Stimulated activated CD4-positive, alpha-beta T cell treated with anti-CD3 and anti-CD28 coated beads, Interleukin-12 subunit alpha, Interleukin-12 subunit beta, amount 100 ng/mL, for 4 hours (primary cell): ENCODE results near the gene FKBP15.
"Not testable (repeated sequence)": the region's sequence is repeated elsewhere in the genome, so short reads cannot be mapped to it uniquely, and the experiment has no call there.

Experiments
- DNase-seq: peaks from one replicate; pipeline ENCODE4 v3.0.0-alpha.2; 2020

The FKBP15 gene

DNA sequence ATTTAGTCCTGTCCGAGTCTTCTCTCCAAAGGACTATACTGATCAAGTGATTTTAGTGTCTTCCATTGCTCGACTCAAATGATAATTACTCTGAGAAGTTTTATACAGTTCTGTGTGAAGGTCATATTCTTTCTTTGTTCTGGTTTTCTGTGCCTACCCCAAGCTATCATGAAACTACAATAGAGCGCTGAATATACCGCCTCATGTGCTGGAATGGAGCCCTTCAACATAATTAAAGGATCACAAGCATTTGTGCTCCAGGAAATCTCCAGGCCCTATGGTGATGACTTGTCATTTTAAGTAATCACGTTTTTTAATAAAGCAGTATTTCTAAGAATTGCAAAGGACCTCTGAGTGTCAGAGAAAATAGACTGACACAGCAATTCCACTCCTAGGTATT lies 81.1 kb downstream of the FKBP15 start:
- no peak for DNase-seq

DNA sequence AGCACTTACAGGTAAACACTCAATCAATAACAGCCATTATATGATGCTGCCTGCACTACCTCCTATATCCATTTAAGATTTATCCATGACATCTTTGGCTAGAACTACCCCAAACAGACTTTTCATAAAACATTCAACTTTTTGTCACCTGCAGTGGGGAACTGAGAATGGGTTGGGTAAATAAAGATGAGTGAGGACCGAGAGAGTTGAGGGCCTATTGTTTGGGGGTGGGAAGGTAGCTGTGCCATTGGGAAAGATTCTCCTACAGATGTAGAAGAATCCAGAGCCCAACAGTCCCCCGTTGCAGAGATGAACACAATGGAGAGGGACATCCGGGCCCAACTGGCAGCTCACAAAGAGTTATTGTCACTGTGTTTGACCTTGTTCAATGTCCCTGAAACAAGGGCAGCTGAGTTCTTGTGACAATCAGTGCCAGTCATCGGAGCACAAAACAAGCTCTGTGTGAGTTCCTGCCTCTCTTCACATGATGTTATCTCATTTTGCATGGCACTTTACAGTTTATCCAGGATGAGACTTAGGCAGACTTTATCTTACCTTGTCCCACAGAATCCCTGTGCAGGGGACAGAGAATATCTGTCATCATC lies 81.8 kb downstream of the FKBP15 start:
- no peak for DNase-seq

DNA sequence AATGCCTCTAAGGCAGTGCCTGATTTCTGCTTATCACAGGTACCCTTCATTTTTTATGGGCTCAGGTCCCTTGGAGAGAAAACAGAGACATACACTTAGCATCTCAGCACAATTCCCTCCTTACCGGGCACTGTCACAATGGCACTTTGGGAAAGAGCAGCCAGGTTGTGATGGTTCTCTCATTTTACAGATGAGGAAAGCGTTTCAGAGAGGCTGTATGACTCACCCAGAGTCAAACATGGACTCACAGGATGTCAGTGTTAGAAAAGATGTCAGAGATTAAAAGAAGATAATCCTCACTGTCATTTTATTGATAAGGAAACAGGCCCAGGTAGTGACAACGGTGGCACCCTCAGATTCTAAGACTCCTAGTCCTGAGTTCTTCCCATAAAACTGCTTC lies 82.3 kb downstream of the FKBP15 start:
- DNase-seq, result no peak

DNA sequence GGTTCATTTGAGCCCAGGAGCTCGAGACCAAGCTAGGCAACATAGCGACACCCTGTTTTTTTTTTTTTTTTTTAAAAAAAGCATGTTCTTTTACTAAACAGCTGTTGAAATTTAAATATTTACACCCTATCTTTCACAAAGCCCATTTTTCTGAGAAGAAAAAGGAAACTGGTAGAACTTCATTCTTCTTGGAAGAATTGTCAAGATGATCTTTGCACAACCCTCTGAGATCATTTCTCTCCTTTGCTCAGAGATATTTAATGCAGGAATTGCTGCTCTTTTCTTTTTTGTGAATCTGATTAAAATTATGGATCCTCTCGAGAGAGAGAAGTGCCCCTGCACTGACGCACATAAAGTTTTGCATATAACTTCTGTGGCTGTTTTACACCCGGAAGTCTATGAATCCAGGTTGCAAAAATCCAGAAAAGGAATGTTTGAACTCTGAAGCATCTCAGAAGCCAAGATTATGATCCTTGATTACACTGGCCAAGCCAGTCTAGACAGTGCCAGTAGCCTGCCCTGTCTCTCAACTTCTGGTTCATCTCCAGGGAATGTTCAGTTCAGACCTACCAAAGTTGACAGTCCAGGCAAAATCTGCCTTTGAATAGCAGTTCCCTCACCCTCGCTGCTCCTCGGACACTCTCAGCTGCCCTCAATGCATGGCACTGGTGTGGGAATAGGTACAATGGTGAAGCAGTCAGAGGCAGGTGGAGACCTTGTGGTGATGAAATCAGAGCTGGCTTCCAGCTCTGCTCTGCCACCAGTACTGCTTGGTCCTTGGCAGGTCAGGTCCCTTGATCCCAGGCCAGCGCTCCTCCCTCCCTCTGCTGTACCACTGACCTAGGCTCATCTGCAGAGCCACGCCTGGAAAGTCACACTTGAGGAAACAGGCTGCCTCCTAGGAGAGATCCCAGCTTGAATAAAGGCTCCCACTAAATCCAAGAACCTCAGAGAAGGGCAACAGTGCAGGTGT lies 83.6 kb downstream of the FKBP15 start:
- no peak for DNase-seq

DNA sequence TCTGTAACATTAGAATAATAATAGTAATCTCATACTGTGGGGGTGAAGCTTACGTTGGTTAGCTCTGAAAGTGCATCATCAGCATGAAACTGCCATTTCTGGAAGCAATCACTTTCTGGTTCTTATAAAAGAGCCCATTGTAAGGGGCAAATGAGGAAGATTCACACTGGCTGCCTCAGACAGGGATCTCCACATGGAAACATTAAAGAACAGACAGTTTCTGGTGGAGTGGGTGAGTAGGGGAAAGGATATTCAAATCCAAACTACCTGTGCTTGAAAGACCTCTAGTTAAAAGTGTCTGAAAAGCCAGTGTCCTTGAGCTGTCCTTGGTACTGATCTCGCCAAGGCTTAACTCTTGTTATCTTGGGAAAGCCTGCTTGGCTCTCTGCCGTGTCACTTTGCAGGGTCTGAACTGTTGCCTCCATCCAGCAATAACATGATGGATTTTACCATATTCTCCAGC lies 89.4 kb downstream of the FKBP15 start:
- DNase-seq, result no peak

DNA sequence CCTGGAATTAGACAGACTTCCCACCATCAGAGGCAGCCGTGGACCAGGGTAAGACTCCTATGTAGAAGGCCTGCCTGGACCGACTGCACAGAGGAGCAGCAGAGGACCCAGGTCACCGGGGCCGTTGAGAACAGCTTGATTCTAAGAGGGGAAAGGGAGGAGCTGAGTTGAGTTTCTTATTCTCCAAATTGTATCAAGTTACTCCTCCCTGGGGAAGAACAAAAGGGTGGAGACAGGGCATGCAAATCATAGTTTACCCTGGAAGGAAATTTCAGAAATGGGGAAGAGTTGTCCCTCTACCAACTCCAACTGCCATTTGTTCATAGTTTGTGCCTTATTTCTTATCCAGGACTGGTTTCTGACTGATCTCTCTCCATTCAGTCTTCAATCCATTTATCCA lies 91.2 kb downstream of the FKBP15 start:
- DNase-seq, result no peak

DNA sequence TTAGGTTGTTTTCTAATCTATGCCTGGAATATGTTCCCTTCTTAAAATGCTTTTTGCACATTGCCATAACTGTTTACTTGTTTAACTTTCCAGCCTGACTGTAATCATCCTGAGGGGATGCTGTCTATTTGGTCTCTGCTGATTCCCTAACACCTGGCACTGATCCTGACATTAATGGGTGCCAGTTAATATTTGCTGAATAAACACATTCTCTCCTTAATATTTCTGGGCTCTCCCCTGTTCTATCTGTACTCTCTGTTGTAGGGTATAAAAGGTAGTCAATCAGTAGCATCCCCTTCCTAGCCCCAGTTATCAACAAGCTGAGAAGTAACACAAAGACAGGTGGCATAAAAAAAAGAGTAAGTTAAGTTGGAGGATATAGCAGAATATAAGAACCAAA lies 91.6 kb downstream of the FKBP15 start:
- DNase-seq, result no peak

DNA sequence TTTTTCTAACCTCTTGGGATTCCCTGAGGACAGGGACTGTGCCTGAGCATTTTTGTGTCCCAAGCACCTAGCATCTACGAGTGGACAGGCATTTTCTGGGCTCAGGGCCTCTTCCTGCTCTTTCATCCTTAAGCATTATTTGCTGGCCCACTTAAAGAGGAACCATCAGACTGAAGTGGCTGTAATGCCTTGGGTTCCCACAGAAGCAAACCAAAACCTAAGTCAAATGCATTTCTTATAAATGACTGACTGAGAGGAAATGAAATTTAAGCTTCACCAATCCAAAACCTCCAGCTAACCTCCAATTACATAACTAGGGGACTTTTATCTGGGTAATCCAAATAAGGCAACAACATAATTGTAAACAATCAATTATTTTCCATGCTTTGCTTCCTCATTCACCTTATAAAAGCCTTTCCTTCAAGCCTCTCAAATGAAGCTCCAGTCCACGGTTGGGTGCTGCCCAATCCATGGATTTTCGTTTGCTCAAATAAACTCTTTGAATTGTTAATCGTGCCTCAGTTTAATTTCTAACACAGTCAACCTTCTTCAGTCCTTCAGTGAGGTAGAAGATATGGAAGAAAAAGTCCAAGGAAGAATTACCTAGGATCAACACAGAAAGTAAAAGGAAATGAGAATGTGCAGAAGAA lies 95.6 kb downstream of the FKBP15 start:
- DNase-seq, result no peak

DNA sequence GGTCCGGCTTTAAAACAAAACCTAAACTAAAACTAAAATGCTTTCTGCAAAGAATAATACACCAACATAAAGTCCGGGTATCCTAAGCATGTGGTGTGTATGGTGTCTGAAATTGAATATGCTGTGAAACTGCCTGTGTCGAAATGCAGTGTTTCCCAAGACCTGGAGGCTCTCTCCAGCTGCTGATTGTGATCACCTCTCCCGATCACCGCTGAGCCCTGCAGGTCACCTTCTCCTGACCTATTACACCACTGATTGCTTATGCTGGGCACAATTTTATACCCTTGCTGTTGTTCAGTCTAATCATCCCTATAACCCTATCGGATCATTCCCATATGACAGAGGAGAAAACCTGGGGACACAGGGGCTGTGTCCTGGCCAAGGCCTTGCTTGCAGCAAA lies 102.2 kb downstream of the FKBP15 start:
- DNase-seq, result not testable (repeated sequence)
